COLO668 (cell line): ENCODE results near the gene CFAP97D1.

Experiments
- DNase-seq: peaks from one replicate; lab custom pipeline; 2025; ENCODE audit not compliant: unreplicated experiment; lab: John Stamatoyannopoulos, UW

Gene CFAP97D1

DNA sequence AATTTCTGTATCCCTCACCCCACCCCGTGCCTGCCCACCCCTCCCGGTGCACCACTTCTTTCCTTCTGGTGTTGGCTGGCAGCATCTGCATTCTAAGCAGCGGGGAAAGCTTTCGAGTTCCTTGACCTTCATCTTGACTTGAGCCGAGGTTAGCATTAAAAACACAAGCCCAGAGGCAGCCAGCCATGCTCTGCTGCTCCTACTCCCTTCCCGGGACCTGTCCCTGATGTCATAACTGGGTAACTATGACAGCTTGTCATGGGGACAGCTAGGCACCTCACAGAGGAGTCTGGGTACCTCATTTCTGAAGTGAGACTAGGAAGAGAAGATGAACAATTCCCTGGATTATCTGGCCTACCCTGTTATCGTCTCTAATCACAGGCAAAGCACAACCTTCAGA lies at the start of gene CFAP97D1:
Gene CFAP97D1 (plus strand): TSS at position 301 of the 400 bp plus-strand sequence. CDS start 28 bp downstream, at position 329.
- no peak for DNase-seq

DNA sequence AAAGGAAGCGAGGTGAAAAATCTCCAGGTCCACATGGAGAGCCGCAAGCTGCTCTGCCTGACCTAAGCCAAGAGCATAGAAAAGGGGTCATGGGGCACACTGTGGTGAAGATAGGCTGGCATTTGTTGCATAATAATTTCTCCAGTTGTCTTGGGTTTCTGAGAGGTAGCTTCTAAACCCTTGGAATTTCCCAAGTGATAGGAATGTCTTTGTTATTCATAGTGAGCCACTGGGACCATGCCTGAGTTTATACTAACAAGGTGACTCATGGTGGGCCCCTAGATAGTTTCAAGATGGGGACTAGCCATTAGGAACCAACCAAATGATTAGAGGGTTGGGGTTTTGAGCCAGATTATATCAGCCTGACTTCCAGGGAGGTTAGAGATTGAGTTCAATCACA lies 47.3 kb upstream of the CFAP97D1 start:
- no peak for DNase-seq

DNA sequence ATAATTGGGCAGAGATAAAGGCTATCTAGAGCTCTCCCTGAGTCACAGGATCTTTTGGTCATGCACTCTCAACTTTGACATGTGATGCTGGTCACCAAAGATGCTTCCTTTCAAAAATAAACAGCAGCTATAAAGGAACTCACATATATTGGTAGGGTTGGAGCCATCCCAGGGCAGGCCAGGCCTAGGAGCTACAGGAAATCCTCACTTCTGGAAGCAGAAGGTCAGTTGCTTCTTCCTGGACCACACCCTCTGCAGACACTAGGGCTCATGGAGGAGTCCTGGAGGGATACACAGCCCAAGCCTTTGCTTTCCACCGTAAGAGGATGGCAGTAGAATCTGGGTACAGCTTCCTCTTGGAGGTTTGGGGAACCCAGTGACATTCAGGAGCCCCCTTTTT lies 46.3 kb upstream of the CFAP97D1 start:
- DNase-seq, result no peak

DNA sequence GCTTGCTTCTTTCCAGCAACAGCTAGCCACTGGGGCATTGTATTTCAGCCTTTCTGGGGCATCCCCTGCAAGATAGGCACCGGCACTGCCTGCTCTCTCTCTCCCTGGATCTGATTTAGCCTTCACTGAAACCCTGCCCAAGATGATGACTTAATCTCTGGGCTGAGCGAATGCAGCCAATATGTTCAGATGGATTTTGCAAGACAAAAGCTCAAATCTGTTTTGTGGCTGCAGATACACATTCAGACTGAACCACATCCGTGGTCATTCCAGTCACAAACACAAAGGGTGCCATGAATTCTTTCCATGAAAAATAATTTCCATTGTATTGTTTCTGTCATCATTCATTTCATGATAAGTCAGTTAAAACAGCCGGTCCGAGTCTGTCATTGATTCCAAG lies 45.9 kb upstream of the CFAP97D1 start:
- DNase-seq, result no peak

DNA sequence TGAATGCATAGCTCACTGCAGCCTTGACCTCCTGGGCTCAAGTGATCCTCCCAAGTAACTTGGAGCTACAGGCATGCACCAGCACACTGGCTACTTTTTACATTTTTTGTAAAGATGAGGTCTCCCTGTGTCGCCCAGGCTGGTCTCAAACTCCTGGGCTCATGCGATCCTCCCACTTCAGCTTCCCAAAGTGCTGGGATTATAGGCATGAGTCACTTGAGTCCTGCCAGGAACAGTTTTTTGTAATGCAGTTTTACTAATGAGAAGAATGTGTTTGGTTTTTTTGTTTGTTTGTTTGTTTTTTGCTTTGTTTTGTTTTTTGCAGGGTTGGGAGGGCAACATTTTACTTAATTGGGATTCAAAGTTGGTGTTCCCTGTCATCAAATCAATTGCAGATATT lies 43.8 kb upstream of the CFAP97D1 start:
- no peak for DNase-seq

DNA sequence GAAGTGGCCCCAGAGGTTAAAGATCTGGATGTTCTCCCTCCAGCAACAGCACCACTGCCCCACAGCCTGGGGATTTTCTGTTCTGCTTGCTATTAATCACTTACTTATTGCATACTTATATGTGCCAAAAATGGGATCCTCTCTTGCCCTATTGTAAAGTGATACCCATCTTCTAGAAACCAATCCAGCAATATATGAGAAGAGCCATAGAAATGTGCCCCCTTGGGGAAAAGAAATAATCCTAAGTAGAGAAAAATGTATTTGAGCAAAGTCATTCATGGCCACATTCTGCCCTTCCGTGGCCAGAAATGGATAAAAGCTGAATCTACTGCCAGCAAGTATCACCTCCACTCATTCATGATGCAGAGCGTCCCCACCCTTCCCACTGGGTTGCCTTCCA lies 42.5 kb upstream of the CFAP97D1 start:
- DNase-seq, result no peak

DNA sequence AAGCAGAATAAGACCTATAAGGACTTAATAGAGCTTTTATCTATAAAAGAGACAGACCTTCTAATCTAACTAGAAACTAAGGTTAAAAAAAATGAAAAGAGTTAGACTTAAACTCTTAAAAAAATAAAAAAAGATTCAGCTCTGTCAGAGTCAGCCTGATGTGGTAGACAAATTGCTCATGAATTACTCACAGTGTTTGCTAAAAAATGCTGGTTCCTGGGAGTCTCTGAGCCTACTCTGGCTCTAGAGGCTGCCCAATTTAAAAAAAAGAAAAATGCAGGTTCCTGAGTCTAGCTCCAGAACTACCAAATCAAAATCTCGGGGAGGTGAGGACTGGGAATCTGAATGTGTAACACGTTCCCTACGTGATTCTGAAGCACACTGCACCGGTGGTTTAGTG lies 39.7 kb upstream of the CFAP97D1 start:
- DNase-seq, result no peak

DNA sequence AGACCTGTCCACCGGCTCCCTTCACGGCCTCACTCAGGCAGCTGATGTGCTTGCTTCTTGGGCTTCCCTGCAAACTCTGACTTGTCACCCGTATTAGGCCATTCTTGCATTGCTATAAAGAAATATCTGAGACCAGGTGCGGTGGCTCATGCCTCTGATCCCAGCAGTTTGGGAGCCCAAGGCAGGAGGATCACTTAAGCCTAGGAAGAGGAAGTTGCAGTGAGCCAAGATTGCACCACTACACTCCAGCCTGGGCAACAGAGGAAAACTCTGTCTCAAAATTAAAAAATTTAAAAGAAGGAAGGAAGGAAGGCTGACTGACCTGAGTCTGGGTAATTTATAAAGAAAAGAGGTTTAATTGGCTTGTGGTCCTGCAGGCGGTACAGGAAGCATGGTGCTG lies 38.6 kb upstream of the CFAP97D1 start:
- no peak for DNase-seq

DNA sequence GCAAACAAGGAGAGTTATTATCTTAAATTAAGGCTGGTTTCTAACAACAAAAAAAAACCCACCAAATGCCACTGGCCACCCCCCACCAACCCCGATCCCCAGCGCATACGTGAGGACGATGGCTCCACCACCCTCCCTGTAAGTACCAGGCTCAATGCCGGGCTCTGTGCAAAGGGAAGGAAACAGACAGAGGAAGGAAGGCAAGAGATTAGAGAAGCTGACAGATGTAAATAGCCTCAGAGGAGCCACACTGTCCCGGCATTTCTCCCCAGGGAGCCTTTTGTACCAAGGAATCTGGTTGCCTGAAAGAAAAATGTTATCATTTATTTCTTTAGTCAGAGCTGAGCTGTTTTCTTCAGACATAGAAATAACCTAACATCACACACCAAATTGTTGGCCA lies 34.7 kb upstream of the CFAP97D1 start:
- DNase-seq, result no peak

DNA sequence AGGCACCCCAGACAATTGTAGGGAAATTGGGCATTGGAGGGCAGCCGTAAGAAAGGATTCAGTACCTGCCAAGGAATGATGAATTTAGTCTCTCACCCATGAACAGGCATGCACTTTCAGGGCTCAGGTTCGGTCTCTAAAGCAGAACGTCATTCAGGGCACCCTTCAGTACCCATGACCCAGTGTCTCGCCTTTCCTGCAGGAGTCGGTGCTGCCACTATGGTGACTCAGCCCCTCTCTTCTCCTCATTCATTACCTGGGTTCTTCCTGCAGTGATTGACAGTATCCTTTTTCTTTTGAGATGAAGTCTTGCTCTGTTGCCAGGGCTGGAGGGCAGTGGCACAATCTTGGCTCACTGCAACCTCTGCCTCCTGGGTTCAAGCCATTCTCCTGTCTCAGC lies 30.1 kb upstream of the CFAP97D1 start:
- DNase-seq, result no peak

DNA sequence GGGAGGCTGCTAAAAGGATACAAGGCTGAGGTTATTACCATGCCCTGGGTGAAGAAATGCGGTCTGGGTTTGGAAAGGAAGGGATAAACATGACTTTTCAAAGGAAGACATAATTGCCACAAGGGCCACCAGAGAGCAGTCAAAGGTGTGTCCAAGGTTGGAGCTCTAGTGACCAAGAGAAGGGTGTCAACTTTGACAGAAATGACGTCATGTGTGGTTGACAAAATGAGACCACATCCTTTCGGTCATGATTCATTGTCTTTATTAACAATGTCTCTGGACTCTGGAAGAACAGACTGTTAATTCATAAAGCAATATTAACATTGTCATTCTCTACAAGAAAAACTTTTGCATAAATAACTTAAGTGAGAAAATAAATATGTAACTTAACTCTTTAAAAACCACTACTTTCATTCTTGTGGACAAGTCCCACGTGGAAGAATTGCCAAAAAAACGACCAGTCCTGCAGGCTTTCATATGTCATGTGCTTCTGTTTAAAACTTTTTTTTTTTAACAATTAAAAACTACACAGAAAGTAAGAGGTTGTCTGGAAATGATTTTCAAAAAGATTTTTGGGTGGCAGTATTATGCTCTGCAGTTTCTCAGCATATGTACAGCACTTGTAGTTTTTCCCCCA lies 26.6 kb upstream of the CFAP97D1 start:
- no peak for DNase-seq

DNA sequence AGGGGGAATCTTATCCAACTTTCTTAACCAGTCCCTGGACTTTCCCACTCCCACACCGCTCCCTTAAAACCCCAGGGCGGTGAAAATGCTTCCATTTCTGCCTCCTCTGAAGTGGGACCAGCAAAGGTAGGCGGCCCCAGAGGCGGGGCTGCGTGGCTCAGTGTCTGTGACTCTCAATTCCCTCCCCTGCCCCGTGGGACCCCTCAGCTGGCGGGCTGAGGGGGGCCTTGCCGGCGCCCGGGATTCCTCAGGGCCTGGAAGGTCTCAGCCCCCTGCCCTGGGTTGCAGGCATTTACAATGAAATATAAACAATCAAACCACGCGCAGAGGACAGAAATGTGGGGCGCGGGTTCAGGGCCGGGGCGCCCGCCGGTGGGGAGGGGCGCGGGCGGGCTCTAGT lies 25.3 kb upstream of the CFAP97D1 start:
- no peak for DNase-seq

DNA sequence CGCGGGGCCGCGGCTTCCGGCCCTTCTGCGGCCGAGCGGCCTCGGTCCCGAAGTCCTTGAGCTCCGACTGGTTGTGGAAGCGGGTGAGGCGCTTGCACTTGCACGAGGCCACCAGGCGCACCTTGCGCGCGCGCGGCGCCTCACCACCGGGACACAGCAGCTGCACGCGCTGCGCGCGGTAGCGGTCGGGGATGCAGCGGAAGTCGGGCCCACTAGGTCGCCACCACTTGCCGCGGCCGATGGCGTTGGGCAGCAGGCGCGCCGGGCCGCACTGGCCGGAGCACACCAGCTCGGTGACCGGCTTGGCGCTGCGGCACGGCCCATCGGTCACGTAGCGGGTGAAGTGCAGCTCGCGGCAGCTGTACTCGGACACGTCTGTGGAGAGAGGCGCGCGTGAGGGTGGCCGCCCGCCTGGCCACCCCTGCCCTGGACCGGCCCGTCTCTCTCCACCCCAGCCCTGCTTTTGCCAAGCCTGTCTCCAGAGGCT lies 24.8 kb upstream of the CFAP97D1 start:
- peak; percentile 33 for DNase-seq

DNA sequence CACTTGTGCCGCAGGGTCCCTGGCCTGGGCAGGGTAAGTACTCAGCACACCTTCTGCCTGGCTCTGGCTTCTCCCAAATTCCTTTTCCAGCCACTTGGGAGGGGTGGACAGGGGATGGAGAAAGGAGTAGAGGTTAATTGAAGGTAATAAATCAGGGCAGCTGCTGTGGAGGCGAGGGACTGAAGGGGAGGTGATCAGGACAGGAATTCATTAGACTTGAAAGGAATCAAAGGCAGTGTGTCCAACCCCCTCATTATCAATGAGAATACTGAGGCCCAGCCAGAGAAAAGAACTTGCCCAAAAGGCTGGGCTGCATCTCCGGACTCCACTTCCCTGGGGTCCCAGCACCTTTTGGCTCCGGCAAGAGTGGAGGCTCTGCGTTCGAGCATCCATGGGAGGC lies 24.0 kb upstream of the CFAP97D1 start:
- no peak for DNase-seq

DNA sequence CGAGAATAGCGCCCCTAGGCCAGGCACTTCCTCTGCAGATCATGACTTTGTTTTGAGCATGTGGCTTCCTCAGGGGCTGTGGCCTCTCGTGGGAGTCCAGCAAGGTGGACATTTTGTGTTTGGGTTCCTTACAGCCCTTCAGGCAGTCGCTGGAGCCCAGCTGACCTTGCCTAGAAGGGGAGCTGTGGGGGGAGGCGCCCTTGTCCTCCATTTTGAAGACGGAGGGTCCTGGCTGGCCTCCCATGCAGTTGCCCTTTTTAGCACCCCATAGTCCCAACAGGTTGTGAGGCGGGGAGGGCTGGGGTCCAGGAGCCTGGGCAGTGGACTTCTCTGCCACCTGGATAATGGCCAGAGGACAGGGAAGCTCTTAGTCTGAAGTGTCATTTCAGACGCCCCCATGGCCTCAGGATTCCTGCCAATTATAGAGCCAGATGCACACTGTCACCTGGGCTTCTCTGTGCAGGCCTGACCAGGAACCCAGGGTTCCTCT lies 23.0 kb upstream of the CFAP97D1 start:
- DNase-seq, result no peak

DNA sequence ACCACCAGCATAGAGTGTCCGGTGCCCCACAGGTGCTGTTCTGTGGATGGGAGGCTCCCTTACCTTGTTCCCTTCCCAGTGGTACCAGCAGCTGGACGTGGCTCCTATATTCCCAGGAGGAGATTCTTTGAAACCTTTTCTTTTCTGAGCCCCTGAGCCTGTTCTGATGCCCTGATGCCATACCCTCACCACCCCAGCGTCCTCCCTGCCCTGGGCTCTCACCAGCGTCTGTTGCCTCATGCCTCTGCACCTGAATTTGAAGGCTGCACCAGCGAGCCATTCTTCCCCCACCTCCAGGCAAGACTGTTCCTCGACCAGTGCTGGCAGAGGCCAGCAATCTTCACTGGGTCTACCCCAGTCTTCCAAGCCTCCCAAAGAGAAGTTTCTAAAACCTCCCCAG lies 22.1 kb upstream of the CFAP97D1 start:
- no peak for DNase-seq

DNA sequence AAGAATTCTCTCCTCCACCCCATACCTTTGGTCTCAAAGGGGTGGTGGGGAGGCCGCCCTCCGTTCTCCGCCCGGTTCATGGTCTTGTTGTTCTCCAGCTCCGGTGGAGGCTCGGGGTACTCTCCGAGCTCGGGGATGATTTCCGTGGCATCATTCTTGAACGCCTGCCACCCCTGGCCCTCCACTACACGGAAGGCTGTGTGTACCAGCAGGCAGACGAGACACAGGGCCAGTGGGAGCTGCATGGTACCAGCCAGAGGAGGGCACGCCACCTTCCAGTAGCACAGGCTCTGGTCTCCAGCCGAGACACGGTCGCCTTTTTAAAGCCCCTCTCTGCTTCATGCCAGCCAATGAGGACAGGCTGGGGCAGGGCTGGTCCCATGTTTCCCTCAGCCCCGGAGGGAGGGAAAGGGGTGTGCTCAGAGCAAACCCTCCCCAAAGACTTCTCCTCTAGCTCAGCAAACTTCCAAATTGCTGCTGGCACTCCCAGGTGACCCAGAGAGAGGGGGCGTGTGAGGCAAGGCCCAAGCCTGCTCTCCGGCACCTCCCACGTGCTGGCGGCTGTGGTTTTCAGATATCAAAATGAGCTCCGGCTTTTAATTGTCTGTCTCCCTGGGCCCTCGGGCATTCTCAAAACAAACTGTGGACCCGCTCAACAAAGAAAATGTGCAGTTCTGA lies 21.6 kb upstream of the CFAP97D1 start, which contains the start of gene SOST:
Gene SOST (minus strand): TSS at position 295 of the 678 bp plus-strand sequence. CDS start 50 bp downstream, at position 245.
- no peak for DNase-seq

DNA sequence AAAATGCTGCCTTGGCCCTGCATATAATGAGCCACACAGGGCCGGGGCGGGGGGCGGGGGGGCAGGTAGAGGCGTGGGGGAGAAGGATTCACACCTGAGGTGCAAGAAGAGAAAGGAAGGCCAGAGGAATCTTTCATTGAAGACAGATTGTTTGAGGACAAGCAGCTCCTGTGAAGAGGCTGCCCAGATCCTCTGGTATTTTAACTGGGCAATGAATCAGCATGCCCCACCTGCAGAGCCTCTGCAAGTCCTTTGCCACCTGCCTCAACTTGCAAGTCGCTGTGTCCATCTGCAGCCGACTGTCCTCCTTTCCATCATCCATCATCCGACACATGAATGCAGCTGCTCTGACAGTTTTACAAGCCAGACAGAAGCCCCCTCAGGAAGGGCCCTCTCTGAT lies 20.4 kb upstream of the CFAP97D1 start:
- DNase-seq, result no peak

DNA sequence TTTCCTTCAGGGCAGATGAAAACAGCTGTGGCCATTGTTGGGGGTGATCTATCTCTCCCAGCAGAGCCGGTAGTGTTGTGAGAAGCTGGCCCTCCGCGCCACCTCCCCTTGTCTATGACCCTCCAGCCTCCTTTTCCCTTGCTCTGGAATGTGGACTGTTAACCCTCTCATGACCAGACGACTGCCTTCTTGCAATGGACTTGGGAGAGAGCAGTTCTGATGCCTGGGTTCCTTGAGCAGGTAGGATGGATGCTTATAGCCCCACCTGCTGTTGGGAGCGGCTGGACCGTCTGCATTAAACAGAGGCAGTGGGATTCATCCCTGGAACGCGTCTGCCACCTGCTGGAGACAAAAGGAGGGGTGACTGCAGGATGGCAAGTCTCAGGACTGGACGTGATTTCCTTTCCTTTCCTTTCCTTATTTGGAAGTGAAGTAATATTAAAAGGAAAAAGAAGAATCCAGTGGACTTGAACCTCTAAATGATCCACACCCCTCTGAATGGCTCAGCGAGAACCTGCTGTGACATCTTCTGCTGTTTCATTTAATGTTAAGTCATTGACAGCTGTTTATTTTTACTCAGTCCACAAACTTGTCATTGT lies 19.9 kb upstream of the CFAP97D1 start:
- peak; percentile 81 for DNase-seq

DNA sequence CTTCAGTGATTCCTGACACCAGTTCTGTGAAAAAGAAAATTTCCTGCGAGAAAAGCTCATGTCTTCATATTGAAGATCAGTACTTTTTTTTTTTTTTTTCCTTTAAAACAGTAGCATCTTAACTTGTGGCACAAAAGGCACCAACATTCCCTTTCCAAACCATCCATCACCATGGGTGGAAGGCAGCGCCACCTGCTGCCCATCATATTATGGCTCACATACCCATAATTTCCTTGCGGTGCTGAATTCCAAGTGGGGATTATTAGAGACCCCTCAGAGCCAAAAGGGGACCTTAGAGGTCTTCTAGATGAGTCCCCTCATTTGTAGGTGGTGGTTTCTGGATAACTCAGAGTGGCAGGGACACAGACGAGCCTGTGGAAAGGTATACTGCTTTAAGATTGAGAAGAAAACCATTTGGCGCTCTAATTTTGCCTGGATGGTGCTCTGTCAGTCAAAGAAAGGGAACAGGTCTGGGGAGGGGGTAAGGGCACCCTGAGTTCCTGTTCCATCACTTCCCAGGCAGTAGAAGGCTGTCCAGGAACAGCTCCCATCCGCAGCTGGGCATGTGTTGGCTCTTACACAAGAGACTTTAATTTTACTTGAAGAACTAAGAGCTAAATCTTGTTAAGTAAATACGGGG lies 13.7 kb upstream of the CFAP97D1 start:
- DNase-seq, result peak; percentile 36

DNA sequence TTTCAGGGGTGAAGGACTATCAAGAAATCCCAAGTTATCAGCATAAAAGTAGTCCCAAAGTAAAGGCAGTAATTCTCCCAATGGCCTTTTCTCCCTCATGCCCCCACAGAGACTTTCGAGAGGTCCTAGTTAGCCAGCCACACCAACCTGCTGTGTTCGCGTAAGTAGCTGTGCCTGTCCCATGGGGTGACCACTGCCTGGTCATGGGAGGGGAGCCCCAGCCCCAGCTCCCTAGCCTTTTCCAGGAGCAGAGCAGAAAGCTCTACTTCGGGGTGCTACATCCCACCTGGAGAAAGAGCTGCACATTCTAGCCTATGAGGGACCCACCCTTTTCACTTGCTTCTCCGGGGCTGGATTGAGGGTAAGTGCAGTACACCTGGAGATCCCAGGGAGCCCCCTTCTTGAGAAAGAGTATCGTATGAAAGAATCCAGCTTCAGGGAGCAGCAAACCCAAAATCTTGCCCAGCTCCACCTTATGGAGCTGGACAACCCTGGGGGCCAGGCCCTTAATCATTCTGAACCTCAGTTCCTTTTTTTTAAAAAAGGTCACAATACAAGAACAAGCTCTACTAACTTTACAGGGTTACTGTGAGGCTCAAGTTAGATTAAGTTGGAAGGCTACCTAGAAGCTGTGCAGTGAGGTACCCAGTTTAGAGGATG lies 13.1 kb upstream of the CFAP97D1 start:
- no peak for DNase-seq
